SK-N-MC (cell line): Measurements from ENCODE around the gene ELMOD3.
"Not testable (repeated sequence)": the region's sequence is repeated elsewhere in the genome, so short reads cannot be mapped to it uniquely, and the experiment has no call there.

Experiments used
- DNase-seq: peaks from one replicate; pipeline ENCODE4 v3.0.0-alpha.2; 2011; ENCODE audit warnings: low read depth, low spot score
- H3K27ac ChIP-seq: fragments of 200-600 bp; sonication (generic); 2 replicates; pipeline ENCODE4 v1.5.1; 2016; ENCODE audit warnings: mixed run types
- H3K36me3 ChIP-seq: fragments of 200-600 bp; sonication (generic); 2 replicates; pipeline ENCODE4 v1.6.1; 2017; ENCODE audit warnings: antibody characterized with exemption, low read length, mixed read lengths; ENCODE audit not compliant: insufficient read depth
- H3K4me3 ChIP-seq: fragments of 200-600 bp; sonication (generic); 2 replicates; pipeline ENCODE4 v1.5.1; 2016
- H3K9ac ChIP-seq: fragments of 200-600 bp; sonication (generic); 2 replicates; pipeline ENCODE4 v1.8.0; 2017; ENCODE audit warnings: mixed run types, mixed read lengths; ENCODE audit not compliant: insufficient read length
- H3K9me3 ChIP-seq: fragments of 200-600 bp; sonication (generic); 2 replicates; pipeline ENCODE4 v1.6.1; 2017; ENCODE audit warnings: low read depth, mild to moderate bottlenecking, antibody characterized with exemption, low read length, moderate library complexity, mixed read lengths
- EZH2 ChIP-seq: fragments of 200-600 bp; sonication (generic); IDR thresholded peaks from one replicate; pipeline ENCODE4 v1.6.1; 2017; ENCODE audit warnings: antibody characterized with exemption
- FOXP2 ChIP-seq: optimal IDR thresholded peaks from 2 replicates; pipeline ENCODE3; 2011; ENCODE audit warnings: mild to moderate bottlenecking, moderate library complexity; ENCODE audit not compliant: insufficient read depth; ENCODE audit errors: extremely low read length, control extremely low read depth
- POLR2AphosphoS5 ChIP-seq: IDR thresholded peaks from 2 replicates; pipeline ENCODE4 v1.6.1; 2012; ENCODE audit warnings: mild to moderate bottlenecking, low read depth, low read length, borderline replicate concordance

The ELMOD3 gene

GRCh38 chr2:85327160-85327821, 27.3 kb upstream of the ELMOD3 start:
- Histone ChIP-seq H3K9me3 (no peaks in the 10 kb centered on the region), H3K27ac (no peak overlapping the region), H3K4me3 (peak overlapping the region; percentile 84), H3K9ac (peak overlapping the region; percentile 91), H3K36me3 (peaks cover 44% of the 10 kb centered on the region)
- no peak for DNase-seq
- TF ChIP-seq FOXP2 (no peak), EZH2 (no peak), POLR2AphosphoS5 (no peak)

DNA sequence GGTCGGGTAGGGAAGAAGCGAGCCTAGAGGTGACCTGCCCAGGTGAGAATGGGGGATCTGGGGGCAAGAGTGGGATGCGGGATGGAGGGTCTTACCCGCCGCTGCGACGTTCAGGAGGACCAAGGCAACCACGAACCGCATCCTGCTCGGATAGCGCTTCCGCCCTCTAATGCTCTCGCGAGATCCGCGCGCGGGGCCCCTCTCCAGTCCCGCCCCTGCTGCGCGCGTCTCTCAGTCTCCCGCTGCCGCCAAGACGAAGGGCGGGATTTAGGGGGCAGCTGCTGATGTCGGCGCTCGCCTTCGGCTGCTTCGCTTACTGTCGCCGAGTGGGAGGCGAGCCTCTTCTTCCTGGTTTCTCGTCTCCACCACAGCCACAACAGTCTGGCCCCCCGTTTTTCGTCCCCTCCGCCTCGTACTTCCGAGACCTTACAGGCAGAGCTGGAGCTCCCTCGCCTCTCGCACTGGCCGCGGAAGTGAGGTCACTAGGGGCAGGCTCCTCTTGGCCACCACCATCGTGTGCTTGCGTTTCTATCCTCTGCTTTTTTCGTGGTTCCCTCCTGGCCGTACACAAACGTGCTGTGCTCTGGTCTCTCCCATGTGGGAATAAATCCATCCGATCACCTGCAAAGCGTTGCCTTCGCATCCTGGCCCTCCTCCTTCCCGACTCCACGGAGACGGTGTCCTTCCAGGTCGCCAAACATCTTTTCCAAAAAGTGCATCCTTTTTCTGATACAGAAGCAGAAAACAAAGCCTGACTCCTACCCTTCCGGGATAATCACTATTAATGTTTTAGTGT, 26.5 kb upstream of the ELMOD3 start, which contains the start of gene TGOLN2:
Gene TGOLN2 (minus strand): TSS at position 168 of the 796 bp plus-strand sequence. CDS start 27 bp downstream, at position 141.
- H3K27ac ChIP-seq, result peak within 1 kb of the TSS; percentile 74
- peak within 1 kb of the TSS; percentile 84 for H3K4me3 ChIP-seq
- H3K9ac ChIP-seq, result peak within 1 kb of the TSS; percentile 91
- TF ChIP-seq FOXP2 (peak; percentile 64), POLR2AphosphoS5 (peak; percentile 99), EZH2 (no peak)
- peak; percentile 34 for DNase-seq
- peaks cover 37% of the 10 kb centered on the region for H3K36me3 ChIP-seq
- no peaks in the 10 kb centered on the region for H3K9me3 ChIP-seq

DNA sequence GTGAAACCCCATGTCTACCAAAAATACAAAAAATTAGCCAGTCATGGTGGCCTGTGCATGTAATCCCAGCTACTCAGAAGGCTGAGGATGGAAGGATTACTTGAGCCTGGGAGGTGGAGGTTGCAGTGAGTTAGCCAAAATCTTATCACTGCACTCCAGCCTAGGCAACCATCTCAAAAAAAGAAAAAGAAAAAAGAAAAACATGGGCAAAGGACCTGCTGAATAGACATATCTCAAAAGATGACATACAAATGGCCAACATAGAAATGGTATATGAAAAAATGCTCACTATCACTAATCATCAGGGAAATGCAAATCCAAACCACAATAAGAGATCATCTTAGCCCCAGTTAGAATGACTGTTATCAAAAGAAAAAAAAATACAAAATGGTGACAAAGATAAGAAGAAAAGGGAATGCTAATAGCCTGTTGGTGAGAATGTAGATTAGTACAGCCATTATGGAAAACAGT, 25.4 kb upstream of the ELMOD3 start:
- no peak overlapping the region for H3K9ac ChIP-seq
- DNase-seq, result no peak
- H3K27ac ChIP-seq, result no peak overlapping the region
- H3K9me3 ChIP-seq, result no peaks in the 10 kb centered on the region
- peaks cover 25% of the 10 kb centered on the region for H3K36me3 ChIP-seq
- H3K4me3 ChIP-seq, result peak overlapping the region; percentile 84; the same call in 1 of the 2 replicates
- TF ChIP-seq POLR2AphosphoS5 (no peak), EZH2 (no peak)

GRCh38 chr2:85329701-85330100, 24.9 kb upstream of the ELMOD3 start:
- H3K9me3 ChIP-seq, H3K9ac ChIP-seq, H3K4me3 ChIP-seq, DNase-seq, H3K27ac ChIP-seq: not testable (repeated sequence)
- H3K36me3 ChIP-seq, result peaks cover 20% of the 10 kb centered on the region

GRCh38 chr2:85330839-85331636, 23.5 kb upstream of the ELMOD3 start:
- DNase-seq, result no peak
- no peaks in the 10 kb centered on the region for H3K9me3 ChIP-seq
- H3K4me3 ChIP-seq, result no peak overlapping the region
- peaks cover 6% of the 10 kb centered on the region for H3K36me3 ChIP-seq
- no peak for TF ChIP-seq POLR2AphosphoS5
- TF ChIP-seq FOXP2, result no peak
- TF ChIP-seq EZH2, result no peak
- no peak overlapping the region for H3K9ac ChIP-seq
- H3K27ac ChIP-seq, result no peak overlapping the region

GRCh38 chr2:85333877-85334276, 20.7 kb upstream of the ELMOD3 start:
- DNase-seq, H3K9ac ChIP-seq, H3K36me3 ChIP-seq, H3K4me3 ChIP-seq, H3K9me3 ChIP-seq, H3K27ac ChIP-seq: not testable (repeated sequence)

DNA sequence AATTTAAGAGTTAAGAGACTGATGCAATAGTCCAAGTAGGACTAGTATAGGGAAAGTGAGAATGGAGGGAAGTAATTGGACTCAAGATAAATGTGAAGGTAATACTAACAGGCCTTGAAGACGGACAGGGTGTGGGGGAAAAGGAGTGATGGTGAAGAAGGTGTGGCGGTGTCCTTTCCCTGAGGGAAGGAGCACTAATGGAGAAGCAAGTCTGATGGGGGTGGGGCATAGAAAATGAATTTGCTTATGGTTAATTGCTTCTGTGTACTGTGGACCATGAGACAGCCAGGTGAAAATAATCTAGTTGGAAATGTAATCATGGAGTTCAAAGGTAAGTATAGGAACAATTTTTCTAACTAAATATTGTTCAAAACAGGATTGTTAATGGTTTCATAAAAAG, 19.6 kb upstream of the ELMOD3 start:
- Histone ChIP-seq H3K36me3 (no peaks in the 10 kb centered on the region), H3K27ac (no peak overlapping the region), H3K9me3 (no peaks in the 10 kb centered on the region), H3K4me3 (no peak overlapping the region), H3K9ac (no peak overlapping the region)
- DNase-seq, result no peak
- TF ChIP-seq FOXP2, result no peak
- no peak for TF ChIP-seq POLR2AphosphoS5
- TF ChIP-seq EZH2, result no peak

- Histone ChIP-seq H3K36me3 (no peaks in the 10 kb centered on the region), H3K27ac (no peak overlapping the region), H3K9ac (no peak overlapping the region), H3K9me3 (no peaks in the 10 kb centered on the region), H3K4me3 (no peak overlapping the region)
- DNase-seq, result no peak
- TF ChIP-seq EZH2, result no peak
- TF ChIP-seq POLR2AphosphoS5, result no peak
- no peak for TF ChIP-seq FOXP2
These were observed 14.3 kb upstream of the ELMOD3 start for GRCh38 chr2:85340034-85340892.
